GM19193 (cell line): ENCODE data around the gene RASA3.

Experiments
- POLR2A ChIP-seq: IDR thresholded peaks from 4 replicates; pipeline ENCODE4 v1.6.1; 2011; ENCODE audit not compliant: insufficient read depth, insufficient read length; ENCODE audit errors: extremely low read depth

Gene RASA3

DNA sequence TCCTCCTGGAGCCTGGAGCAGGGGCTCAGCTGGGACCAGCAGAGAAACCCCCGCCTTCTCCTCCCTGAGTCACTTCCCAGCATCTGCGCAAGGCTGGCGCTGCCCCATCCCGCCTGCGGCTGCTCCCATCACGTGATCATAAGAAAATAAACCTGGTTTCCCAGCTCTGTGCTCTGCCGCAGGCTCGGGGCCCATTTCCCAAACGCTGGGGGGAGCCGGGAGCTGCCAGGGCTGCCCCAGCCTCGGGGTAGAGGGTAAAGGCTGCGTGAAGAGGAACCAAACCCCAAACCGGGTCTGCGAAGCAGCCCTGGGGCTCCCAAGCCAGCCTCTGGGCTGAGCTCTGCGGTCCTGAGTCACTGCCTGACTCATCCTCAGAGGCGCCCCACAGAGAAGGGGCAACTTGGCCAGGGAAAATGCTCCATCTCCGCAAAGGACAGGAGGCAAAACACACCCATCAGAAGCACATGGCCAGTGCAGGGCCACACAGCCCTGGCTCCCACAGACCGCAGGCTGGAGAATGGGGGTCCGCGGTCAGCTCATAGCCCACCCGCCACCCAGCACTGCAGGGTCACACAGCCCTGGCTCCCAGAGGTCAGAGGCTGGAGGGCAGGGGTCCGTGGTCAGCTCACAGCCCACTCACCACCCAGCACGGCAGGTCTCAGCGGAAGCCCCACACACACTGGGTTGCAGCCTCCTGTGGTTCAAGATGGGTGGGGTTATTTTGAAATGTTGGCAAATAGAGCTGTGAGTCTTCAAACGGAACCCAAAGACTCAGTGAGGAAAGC is 67.1 kb downstream of the RASA3 start:
- peak; percentile 54 for TF ChIP-seq POLR2A

DNA sequence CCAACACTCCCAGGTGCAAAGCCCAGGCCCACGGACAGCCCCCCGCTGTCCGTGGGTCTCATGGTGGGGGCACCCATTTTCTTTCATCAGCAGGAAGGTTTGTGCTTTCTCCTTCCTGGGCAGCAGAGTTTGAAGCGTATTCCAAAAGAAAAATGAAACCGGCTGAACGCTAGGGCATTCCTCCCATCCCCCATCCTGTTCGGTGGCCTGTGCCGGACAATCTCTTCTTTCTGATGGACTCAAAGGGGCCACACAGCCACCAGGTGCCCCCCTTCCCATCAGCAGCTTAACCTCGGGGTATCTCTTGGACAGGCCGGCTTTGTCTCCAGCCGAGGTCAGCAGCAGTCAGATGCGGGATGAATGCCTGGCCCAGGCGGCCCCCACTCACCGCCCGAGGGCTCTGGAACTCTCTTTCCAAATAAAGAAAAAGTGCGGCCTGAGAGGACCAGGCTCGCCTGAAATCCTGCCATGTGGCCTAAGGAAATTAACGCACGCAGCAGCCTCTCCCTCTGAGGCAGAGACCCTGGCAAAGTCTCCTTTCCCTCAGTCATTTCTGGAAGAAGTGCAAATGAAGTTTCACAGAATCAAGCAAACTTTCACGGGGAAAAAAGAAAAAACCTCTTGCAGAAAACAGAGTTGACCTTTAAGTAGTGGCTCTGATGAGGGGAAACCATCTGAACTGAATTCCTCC is 67.8 kb downstream of the RASA3 start:
- TF ChIP-seq POLR2A, result no peak

DNA sequence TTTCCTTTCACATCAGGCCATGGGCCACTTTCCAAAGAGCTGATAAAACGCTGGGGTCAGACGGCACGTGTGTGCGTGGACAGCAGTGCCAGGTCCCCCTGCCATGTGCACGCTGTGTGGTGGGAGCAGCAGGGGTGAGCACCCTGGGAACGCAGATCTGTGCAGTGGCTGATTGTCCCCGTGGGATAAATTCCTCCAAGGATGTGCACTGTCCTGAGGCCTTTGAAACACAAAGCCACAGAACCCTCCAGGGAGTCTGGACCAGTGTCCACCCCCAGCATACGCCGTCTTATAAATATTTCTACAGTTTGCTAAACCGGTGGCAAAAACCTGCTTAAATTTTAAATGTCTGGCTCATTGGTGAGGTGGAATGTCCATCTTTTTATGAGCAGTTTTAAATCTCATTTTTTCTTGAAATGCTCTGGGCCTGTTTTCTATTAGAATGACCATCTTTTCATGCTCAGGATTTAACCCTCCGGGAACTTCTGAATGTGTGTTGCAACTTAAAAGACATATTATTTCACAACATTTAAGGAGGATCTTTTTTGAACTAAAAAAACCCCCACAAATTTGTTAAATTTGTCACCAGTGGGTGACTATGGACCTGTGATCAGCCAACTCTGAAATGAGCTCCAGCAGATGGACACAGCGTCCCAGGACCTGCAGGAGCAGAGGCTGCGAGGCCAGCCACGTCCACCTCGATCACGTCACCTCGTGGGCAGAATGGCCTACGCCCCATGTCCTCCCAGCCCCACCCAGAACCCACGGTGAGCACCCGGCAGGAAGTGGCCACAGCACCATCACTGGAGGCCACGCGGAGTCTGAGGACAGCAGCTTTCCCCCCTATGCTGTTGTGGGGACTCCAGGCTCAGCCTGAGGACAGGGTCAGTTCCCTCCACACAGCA is 68.6 kb downstream of the RASA3 start:
- no peak for TF ChIP-seq POLR2A

DNA sequence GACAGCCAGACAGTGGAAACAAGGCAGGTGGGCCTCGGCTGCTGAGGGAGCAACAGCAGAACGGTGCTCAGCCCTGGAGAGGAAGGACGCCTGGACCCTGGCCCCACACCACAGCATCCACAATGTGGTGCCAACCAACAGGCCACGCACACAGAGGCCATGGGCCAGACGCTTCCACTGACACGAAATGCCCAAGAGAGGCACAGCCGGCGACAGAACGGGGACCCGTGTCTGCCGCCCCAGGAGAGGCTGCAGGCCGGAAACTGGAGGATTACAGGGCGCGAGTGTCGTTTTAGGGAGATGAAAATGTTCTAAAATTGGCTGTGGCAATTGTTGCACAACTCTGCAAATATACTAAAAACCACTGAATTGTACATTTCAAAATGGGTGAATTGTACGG is 69.7 kb downstream of the RASA3 start:
- no peak for TF ChIP-seq POLR2A

DNA sequence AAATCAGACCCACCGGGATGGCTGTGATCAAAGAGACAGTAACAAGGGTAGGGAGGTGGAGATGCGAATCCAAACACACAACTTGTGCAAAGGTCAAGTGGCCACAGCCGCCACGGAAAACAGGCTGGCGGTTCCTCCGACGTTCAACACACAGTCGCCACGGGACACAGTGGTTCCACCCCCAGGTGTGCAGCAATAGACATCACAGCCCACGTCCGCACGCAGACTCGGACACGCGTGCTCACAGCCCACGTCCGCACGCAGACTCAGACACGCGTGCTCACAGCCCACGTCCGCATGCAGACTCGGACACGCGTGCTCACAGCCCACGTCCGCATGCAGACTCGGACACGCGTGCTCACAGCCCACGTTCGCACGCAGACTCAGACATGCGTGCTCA is 70.1 kb downstream of the RASA3 start:
- no peak for TF ChIP-seq POLR2A

DNA sequence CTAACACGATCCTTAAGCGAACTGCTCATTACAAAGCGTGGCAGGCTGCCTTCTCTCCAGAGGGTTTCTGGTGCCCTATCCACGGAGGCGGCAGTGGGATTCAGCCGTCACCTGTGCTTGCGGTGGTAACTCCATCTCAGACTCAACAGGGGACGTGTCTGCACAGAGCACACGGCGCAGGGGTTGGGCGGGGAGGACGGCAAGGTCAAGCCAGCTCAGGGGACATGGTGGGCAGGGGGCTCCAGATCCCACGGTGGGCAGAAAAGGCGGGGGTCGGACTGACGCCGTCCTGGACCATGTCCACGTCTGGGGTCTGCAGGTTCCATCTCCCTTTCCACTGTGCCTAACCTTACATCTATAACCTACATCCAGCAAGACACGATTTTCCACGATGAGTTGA is 70.7 kb downstream of the RASA3 start:
- no peak for TF ChIP-seq POLR2A

DNA sequence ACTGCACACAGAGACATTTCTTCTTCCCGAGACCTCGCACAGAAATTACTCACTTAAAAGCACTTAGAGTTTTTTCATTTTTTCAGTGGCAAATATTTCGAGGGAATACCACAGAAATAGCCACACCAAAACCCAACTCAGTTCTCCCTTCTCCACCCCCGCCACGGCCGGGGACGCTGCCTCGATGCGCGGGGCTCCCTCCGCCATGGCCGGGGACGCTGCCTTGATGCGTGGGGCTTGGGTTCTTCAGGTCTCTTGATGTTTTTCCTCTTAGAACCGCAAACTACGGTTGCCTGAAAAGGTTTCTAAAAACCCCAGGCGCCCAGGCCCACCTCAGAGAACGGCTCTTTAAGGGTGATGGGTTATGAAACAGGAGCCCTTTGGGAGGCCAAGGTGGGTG is 71.4 kb downstream of the RASA3 start:
- TF ChIP-seq POLR2A, result no peak

DNA sequence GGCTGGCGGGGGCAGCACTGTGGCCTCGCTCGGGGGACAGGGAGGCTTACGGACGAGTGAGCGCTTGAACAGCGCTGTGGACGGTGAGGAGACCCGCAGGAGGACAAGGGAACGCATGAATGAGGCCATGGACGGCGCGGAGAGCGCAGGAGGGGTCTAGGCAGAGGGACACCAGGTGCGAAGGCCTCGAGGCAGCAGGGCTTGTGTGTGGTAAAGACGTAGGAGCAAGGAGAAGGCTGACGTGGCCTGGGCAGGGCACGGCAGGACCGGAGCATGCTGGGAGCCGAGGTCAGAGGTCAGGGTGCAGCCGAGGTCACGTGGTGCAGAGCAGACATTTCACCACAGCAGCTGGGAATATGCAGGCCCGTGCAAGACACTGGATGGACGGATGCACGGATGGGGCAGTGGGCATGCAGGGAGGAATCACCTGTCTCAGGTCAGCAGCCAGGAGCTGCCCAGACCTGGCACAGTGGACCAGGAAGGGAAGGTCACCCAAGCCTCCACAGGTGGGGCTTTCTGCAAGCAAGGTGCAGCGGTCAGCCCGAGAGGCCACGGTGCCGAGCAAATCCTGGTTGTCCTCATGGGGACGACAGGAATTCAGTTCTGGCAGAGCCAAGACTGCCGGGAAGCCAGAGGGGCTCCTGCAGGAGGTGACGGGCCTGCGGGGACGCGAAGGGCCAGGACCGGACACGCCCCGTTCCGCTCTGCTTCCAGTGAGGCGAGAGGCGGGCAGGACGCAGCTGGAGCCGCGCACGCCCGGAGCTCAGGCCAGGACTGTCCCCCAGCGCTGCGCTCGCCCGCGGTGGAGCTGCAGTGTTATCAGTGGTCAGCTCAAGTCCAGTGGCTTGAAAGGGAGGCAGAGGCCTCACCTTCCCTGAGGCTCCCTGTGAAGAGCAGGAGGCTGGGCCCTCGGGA is 72.2 kb downstream of the RASA3 start:
- no peak for TF ChIP-seq POLR2A

DNA sequence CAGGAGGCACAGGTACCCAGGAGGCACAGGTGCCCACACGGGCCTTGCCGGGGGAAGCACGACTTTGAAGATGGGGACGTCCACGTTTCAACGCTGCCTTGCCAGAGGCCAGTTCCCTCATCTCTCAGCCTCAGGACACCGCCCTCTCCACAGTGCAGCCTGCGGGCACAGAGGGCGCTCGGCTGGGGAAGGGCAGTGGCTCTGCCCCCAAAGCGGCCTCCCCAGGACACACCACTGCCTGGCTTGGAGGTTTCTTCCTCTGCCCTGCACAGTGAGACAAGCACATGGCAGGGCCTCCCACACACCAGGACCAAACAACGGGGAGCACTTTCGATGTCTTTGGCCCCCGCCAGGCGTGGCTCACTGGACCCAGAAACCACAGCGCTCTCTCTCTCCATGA is 73.0 kb downstream of the RASA3 start:
- TF ChIP-seq POLR2A, result no peak

DNA sequence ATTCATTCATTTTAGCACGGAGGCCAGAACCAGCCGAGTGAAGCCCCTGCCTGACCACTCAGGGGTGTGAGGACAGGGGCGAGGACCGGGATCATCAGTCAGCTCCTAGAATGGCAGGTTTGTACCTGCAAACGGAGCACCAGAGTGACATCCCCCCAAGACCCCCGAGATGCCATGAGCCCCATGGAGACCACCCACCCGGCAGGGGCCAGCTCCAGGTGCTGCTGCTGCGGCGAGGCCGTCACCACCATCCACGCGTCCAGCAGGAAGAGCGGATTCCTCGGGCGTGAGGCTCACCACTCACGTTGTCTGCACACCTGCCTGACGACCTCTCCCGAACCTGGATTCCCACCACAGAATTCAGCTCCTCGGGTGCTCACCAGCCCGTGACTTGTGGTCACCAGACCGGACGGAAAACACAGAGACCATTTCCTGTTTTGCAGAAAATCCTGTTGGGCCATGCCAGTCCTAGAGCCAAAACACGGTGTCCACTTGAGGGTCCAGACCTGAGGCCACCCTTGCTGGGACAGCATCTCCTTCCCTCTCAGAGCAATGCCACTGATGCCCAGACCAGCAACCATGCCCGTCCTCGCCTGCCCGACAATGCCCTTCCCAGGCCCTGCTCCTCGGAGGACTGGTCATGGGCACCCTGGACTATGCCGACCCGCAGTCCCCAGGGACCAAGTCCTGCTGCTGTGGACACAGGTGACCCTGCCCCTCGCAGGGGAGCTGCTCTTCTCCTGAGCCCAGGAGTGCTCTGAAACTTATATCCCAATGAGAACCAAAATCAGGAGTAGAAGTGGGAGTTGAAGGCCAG is 74.2 kb downstream of the RASA3 start:
- no peak for TF ChIP-seq POLR2A

DNA sequence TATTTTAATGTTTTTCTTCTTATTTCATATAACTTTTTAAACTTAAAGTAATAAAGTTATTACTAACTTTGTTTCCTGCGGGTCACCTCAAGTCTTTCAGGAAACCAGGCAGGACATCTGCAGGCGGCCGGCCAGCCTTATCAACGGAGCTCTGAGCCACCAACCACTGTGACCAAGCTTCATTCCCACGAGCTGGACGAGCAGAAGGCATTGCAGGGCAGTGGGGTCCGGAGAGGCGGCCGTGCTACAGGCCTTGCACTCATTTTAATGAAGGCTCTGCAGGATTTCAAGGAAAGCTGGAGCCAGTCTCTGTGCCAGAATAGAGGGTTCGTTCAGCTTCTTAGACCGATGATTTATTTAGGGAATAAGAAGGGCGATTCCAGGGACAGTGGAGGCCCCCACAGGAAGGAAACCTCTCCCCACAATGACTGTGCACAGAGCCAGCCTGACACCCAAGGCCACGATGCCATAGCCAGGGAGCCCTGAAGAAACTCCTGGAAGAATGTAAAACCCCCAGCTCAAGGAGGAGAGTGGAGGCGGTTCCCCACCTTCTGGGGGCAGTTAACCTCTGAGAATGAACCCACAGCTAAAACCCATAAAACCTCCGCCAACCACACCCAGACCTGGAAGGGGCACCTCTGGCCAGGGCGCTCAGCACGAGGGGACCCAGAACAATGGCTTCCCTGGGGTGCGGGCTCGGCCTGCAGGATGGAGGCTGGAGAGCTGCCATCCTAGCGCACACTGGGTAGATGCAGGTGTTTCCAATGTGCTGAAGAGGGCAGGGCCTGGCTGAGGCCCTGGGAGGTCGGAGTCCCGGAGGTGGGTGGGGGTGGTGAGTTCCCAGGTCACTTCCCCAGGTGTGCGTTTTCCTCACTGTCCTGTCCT is 75.0 kb downstream of the RASA3 start:
- TF ChIP-seq POLR2A, result no peak

DNA sequence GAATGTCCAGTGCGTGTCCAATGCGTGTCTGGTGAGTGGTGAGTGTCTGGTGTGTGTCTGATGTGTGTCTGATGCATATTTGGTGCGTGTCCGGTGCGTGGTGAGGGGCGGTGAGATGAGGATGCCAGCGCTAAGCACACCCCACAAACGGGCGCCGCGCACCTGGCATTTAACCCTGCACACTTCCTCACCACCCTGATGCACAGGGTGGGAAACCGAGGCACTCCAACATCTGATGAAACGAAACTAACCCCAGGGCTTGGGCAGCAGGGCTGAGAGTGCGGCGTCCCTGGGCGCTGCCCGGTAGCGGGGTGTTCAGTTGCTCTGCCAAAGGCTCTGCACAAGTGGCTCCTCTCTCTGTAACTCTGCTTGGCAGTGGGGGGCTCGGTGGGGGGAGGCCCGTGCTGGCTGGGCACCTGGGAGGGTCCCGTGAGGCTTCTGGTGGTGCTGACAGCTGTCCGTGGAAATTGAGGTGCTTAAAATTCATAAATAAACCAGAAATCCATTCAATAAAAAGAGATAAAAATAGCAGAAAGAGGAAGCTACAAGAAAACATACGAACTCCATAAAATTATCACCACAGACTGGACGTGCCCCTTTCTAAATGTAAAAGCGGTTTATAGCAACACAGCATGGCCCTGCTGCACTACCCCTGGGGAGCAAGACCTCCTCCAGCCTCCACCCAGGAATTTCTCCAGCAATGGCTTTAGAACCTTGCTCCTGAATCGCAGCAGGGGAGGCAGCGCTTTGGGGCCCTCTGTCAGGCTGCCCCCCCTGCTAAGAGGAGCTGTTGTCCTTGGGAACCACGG is 76.0 kb downstream of the RASA3 start:
- no peak for TF ChIP-seq POLR2A
